RWPE2 (cell line): ENCODE data around the gene MIB2.

Experiments
- ATAC-seq: fragments of 200-7000 bp; cut with Tn5 transposase; 3 replicates; pipeline ENCODE4 v1.9.1; 2021; ENCODE audit warnings: low read depth
- DNase-seq: peaks from one replicate; pipeline ENCODE4 v3.0.0-alpha.2; 2020; ENCODE audit warnings: low spot score
- H3K27ac ChIP-seq: fragments of 450-650 bp; 2 replicates; pipeline ENCODE4 v1.5.1; 2017; ENCODE audit warnings: mild to moderate bottlenecking; ENCODE audit not compliant: poor library complexity, severe bottlenecking
- H3K27me3 ChIP-seq: fragments of 250-450 bp; sonication (Bioruptor Pico); 2 replicates; pipeline ENCODE4 v1.5.1; 2021; ENCODE audit warnings: mild to moderate bottlenecking, moderate library complexity; ENCODE audit not compliant: insufficient read depth, poor library complexity, severe bottlenecking
- H3K36me3 ChIP-seq: fragments of 250-450 bp; sonication (Bioruptor Pico); 2 replicates; pipeline ENCODE4 v1.5.1; 2020; ENCODE audit warnings: low read depth, mild to moderate bottlenecking, moderate library complexity
- H3K4me1 ChIP-seq: fragments of 250-450 bp; sonication (Bioruptor Pico); 2 replicates; pipeline ENCODE4 v1.5.1; 2021; ENCODE audit warnings: mild to moderate bottlenecking, moderate library complexity; ENCODE audit not compliant: insufficient read depth, poor library complexity, severe bottlenecking
- H3K4me3 ChIP-seq: fragments of 250-450 bp; sonication (Bioruptor Pico); 2 replicates; pipeline ENCODE4 v1.5.1; 2021; ENCODE audit warnings: mild to moderate bottlenecking, moderate library complexity; ENCODE audit not compliant: severe bottlenecking
- H3K9me3 ChIP-seq: fragments of 250-450 bp; sonication (Bioruptor Pico); 2 replicates; pipeline ENCODE4 v1.5.1; 2021; ENCODE audit warnings: mild to moderate bottlenecking, moderate library complexity; ENCODE audit not compliant: severe bottlenecking
- TF ChIP-seq, protein P1 (sequence below): fragments of 450-650 bp; IDR thresholded peaks from one replicate; pipeline ENCODE4 v1.5.1; 2017; ENCODE audit warnings: mild to moderate bottlenecking, moderate library complexity; ENCODE audit not compliant: poor library complexity, severe bottlenecking

The MIB2 gene

DNA sequence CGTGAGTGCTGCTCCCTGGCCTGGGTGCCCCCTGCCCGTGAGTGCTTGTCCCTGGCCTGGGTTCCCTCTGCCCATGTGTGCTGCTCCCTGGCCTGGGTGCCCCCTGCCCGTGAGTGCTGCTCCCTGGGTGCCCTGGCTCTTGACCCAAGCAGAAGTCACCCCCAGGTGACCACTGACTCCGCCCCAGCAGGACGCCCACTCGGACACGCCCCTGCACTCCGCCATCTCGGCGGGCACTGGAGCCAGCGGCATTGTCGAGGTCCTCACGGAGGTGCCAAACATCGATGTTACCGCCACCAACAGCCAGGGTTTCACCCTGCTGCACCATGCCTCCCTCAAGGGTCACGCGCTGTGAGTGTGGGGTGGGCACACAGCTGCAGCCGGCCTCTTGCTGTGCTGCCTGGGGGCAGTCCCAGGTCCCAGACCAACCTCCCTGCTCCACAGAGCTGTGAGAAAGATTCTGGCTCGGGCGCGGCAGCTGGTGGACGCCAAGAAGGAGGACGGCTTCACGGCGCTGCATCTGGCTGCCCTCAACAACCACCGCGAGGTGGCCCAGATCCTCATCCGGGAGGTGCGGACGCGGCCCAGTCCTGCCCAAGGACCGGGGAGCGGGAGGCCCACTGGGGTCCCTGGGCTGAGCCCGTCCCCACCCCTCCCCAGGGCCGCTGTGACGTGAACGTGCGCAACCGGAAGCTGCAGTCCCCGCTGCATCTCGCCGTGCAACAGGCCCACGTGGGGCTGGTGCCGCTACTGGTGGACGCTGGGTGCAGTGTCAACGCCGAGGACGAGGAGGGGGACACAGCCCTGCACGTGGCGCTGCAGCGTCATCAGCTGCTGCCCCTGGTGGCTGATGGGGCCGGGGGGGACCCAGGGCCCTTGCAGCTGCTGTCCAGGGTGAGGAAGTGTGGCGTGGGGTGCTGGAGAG, 12.8 kb downstream of the MIB2 start:
- peak overlapping the region; percentile 28 for H3K27ac ChIP-seq
- ATAC-seq (no peak), DNase-seq (peak; percentile 66)
- H3K4me1 ChIP-seq: no peaks in the 10 kb centered on the region
- TF ChIP-seq, protein P1, sequence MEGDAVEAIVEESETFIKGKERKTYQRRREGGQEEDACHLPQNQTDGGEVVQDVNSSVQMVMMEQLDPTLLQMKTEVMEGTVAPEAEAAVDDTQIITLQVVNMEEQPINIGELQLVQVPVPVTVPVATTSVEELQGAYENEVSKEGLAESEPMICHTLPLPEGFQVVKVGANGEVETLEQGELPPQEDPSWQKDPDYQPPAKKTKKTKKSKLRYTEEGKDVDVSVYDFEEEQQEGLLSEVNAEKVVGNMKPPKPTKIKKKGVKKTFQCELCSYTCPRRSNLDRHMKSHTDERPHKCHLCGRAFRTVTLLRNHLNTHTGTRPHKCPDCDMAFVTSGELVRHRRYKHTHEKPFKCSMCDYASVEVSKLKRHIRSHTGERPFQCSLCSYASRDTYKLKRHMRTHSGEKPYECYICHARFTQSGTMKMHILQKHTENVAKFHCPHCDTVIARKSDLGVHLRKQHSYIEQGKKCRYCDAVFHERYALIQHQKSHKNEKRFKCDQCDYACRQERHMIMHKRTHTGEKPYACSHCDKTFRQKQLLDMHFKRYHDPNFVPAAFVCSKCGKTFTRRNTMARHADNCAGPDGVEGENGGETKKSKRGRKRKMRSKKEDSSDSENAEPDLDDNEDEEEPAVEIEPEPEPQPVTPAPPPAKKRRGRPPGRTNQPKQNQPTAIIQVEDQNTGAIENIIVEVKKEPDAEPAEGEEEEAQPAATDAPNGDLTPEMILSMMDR: no peak
- H3K4me3 ChIP-seq: no peak overlapping the region
- peaks cover 18% of the 10 kb centered on the region for H3K27me3 ChIP-seq
- no peaks in the 10 kb centered on the region for H3K36me3 ChIP-seq
- no peaks in the 10 kb centered on the region for H3K9me3 ChIP-seq

DNA sequence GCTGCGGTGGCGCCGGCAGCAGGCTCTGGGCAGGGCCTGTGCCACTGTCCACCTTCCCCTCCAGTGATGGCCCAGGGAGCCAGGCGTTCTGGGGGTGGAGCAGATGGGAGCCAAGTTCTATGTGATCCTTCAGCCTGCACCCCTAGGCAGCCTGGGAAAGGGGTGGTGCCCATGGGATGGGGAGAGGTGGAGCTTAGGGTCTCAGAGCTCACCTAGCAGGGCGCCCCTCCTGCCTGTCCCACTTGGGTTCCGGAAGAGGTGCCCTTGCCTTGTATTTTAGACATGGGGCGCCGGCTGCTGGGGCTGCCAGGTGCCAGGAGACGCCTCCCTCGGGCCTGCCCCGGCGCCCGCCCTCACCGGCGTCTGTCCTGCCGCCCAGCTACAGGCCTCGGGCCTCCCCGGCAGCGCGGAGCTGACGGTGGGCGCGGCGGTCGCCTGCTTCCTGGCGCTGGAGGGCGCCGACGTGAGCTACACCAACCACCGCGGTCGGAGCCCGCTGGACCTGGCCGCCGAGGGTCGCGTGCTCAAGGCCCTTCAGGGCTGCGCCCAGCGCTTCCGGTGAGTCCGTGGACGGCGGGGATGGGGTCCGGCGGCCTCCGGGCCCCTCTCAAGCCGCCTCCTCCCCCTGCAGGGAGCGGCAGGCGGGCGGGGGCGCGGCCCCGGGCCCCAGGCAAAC, 13.6 kb downstream of the MIB2 start:
- peak; percentile 61 for DNase-seq
- Histone ChIP-seq H3K9me3 (no peaks in the 10 kb centered on the region), H3K4me3 (no peak overlapping the region), H3K4me1 (no peaks in the 10 kb centered on the region), H3K36me3 (no peaks in the 10 kb centered on the region), H3K27ac (no peak overlapping the region), H3K27me3 (peaks cover 18% of the 10 kb centered on the region)
- TF ChIP-seq, protein P1: no peak
- peak; percentile 26; the same call in 2 of the 3 replicates for ATAC-seq

- Histone ChIP-seq H3K4me1 (no peaks in the 10 kb centered on the region), H3K36me3 (no peaks in the 10 kb centered on the region), H3K27ac (no peak overlapping the region), H3K4me3 (no peak overlapping the region), H3K27me3 (peaks cover 18% of the 10 kb centered on the region), H3K9me3 (no peaks in the 10 kb centered on the region)
- ATAC-seq (no peak), DNase-seq (peak; percentile 50)
- TF ChIP-seq, protein P1: no peak
Measured at GRCh38 chr1:1629430-1630190, 14.3 kb downstream of the MIB2 start.

DNA sequence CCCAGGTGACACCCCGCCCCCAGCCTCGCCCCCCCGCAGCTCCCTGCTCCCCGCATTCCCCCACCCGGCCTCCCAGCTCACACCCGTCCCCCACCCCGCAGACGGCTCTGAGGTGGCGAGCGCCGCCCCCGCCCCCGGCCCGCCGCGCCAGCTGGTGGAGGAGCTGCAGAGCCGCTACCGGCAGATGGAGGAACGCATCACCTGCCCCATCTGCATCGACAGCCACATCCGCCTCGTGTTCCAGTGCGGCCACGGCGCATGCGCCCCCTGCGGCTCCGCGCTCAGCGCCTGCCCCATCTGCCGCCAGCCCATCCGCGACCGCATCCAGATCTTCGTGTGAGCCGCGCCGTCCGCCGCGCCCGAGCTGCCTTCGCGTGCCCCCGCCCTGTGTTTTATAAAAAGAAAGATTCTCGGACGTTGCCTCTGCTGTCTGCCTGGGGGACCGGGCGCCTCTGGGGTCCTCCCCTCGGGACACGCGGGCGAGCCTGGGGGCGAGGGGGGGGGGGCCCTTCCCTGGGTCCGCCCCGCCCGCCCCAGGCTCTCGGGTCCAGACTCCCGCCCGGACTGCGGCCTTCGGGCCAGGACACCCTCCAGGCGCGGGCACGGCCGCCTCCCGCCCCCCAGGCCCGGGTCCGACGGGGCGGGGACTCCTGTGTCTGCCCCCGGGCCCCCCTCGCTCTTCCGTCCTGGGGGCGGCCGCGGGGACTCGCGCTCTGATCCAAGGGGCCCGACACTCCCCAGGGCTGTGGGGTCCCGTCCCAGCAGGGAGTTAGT, 15.1 kb downstream of the MIB2 start:
- DNase-seq (peak; percentile 66), ATAC-seq (no peak; the same call in 2 of the 3 replicates)
- H3K9me3 ChIP-seq: no peaks in the 10 kb centered on the region
- H3K4me3 ChIP-seq: no peak overlapping the region
- H3K27ac ChIP-seq: no peak overlapping the region
- no peaks in the 10 kb centered on the region for H3K36me3 ChIP-seq
- peaks cover 18% of the 10 kb centered on the region for H3K27me3 ChIP-seq
- TF ChIP-seq, protein P1: no peak
- H3K4me1 ChIP-seq: no peaks in the 10 kb centered on the region
